ENCODE measurements around the gene ATRAID.

GRCh38 chr2:27223416-27223815, 11.6 kb downstream of the ATRAID start:
- no peak for TF ChIP-seq CTCF (IDR thresholded peaks at IDR 0.05)
- no peak for TF ChIP-seq POLR2A (IDR thresholded peaks at IDR 0.05)
